Right atrium auricular region (tissue), 2 donors: ENCODE data around the gene IER3IP1. TPM values are rescaled to one million over a fixed set of nuclear protein-coding genes. Genes with fewer than 3 reads are reported as not detected.

ENCODE experiments used
- DNase-seq: peaks from one replicate; pipeline ENCODE4 v3.0.0-alpha.2; 2019; ENCODE audit warnings: low spot score
- H3K27ac ChIP-seq, 2 donors: fragments of 200-600 bp; sonication (generic); 1 replicate in 1 of 2; 2 replicates in 1 of 2; pipeline ENCODE4 v1.5.1; 2016 to 2019
- H3K27me3 ChIP-seq, 2 donors: fragments of 200-600 bp; sonication (generic); one replicate each; pipeline versions ENCODE4 v1.5.1 to v1.6.0; 2017 to 2019
- H3K36me3 ChIP-seq: fragments of 200-600 bp; sonication (generic); one replicate; pipeline ENCODE4 v1.5.1; 2016
- H3K4me1 ChIP-seq, 2 donors: fragments of 200-600 bp; sonication (generic); one replicate each; pipeline versions ENCODE4 v1.5.1 to v1.6.0; 2017 to 2019
- H3K4me3 ChIP-seq, 2 donors: fragments of 200-600 bp; sonication (generic); 1 replicate in 1 of 2; 2 replicates in 1 of 2; pipeline ENCODE4 v1.5.1; 2017 to 2019; ENCODE audit warnings: mild to moderate bottlenecking in 1 of 2, moderate library complexity in 1 of 2
- H3K9me3 ChIP-seq, 2 donors: fragments of 200-600 bp; sonication (generic); one replicate each; pipeline ENCODE4 v1.5.1; 2019
- CTCF ChIP-seq, 2 donors: fragments of 200-600 bp; sonication (generic); IDR thresholded peaks; one replicate each; pipeline ENCODE4 v1.5.1; 2019; ENCODE audit warnings: antibody characterized with exemption in 2 of 2
- total RNA-seq, 2 donors: library from RNA; depleted of rRNA; stranded (reverse); fragments of >200 nt; gene quantifications; one replicate each; pipeline ENCODE4 v1.1.0, GENCODE V29; 2016

The IER3IP1 gene
- total RNA-seq, 2 donors from 2014 or later: 9.7 to 15.5 TPM

DNA sequence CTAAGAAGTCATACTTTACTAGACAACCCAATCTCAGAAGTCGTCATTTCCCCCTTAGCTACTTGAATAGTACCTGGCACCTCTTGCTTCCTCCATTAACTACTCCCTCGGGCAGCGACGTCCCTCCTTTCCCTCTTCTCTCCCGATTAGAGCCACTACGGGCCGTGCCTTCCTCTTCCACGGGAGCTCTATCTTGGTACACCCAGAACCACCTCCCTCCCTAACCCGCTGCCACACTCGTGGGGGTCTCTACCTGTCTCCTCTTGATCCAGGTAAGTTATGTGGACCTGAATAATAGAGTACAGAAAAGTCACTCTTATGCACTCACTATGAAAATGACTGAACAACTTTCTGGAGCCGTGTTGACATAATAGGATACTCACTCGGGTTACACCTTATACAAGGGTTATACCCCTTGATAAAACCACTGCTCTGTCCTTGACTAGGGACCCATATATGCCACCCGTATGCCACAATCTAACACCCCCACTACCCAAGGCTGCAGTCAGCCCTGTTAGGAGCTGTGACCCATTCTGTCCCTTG, 25.3 kb downstream of the IER3IP1 start:
- Histone ChIP-seq H3K4me1 (peaks cover 0 to 22% of the 10 kb centered on the region in 2 donors), H3K4me3 (peak overlapping the region; percentile 77 to 80), H3K27me3 (no peaks in the 10 kb centered on the region), H3K27ac (peak overlapping the region; percentile 92 to 96), H3K36me3 (no peaks in the 10 kb centered on the region), H3K9me3 (no peaks in the 10 kb centered on the region)
- no peak for DNase-seq
- TF ChIP-seq CTCF (IDR thresholded peaks at IDR 0.05): no peak

DNA sequence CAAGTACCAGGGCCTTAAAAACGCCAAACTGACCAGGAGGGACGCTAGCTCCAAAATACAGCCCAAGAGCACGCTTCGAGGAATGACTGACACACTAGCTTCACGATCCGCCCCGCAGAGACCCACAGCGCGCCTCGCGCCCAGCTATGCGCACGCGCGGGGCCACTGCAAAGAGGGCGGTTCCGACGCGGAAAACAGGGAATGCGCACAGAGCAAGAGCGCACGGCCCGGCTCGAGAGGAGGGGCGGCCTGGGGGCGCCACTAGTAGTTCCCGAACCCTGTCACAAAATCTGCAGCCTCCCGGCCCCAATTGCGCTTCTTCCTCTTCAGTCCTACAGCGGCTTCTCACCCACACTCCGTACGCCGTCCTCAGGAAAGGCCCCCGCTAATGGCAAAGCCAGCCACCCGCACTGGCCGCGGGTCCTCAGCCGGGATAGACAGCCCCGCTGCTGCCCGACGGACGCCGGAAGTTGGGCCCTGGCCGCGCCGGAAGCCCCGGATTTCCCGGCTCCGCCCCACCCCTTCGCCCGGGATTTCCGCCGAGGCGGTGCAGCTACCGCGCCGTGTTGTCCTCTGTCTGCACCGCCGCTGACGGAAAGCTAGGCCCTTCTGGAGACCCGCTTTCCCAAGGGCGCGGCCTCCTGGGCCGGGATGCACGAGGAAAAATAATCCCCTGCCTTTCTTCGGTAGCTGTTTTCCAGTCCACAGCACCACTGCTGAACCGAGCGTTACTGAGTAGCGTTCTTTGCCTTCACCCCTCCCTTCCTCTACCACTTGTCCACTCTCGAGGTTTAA, 25.9 kb downstream of the IER3IP1 start, which contains the start of gene HDHD2:
HDHD2 (minus strand) TSS at position 472 of the 795 bp plus-strand sequence. CDS start 14,061 bp downstream, outside the sequence.
- H3K27ac ChIP-seq: peak within 1 kb of the TSS; percentile 92 to 96
- H3K9me3 ChIP-seq: no peaks in the 10 kb centered on the region
- peak in 1 of 2 donors; percentile 39 for TF ChIP-seq CTCF (IDR thresholded peaks at IDR 0.05)
- H3K4me1 ChIP-seq: peaks cover 0 to 22% of the 10 kb centered on the region in 2 donors
- H3K36me3 ChIP-seq: no peaks in the 10 kb centered on the region
- H3K4me3 ChIP-seq: peak within 1 kb of the TSS; percentile 77 to 80
- DNase-seq: peak; percentile 80
- H3K27me3 ChIP-seq: no peaks in the 10 kb centered on the region

GRCh38 chr18:47149457-47150028, 26.6 kb downstream of the IER3IP1 start:
- Histone ChIP-seq H3K36me3 (no peaks in the 10 kb centered on the region), H3K4me1 (peaks cover 0 to 22% of the 10 kb centered on the region in 2 donors), H3K27me3 (no peaks in the 10 kb centered on the region), H3K27ac (peak overlapping the region; percentile 92 to 96), H3K4me3 (peak overlapping the region; percentile 77 to 80), H3K9me3 (no peaks in the 10 kb centered on the region)
- DNase-seq: no peak
- no peak for TF ChIP-seq CTCF (IDR thresholded peaks at IDR 0.05)

GRCh38 chr18:47146206-47146605, 30.0 kb downstream of the IER3IP1 start:
- Histone ChIP-seq H3K4me3 (no peak overlapping the region), H3K27me3 (no peaks in the 10 kb centered on the region), H3K27ac (no peak overlapping the region), H3K4me1 (peaks cover 0 to 26% of the 10 kb centered on the region in 2 donors), H3K9me3 (no peaks in the 10 kb centered on the region), H3K36me3 (no peaks in the 10 kb centered on the region)
- DNase-seq: no peak
- no peak for TF ChIP-seq CTCF (IDR thresholded peaks at IDR 0.05)

- Histone ChIP-seq H3K4me1 (peaks cover 0 to 14% of the 10 kb centered on the region in 2 donors), H3K36me3 (no peaks in the 10 kb centered on the region), H3K27me3 (no peaks in the 10 kb centered on the region), H3K4me3 (no peak overlapping the region), H3K9me3 (no peaks in the 10 kb centered on the region), H3K27ac (peak overlapping the region in 1 of 2 donors; percentile 19)
- no peak for TF ChIP-seq CTCF (IDR thresholded peaks at IDR 0.05)
- DNase-seq: no peak
Observed at GRCh38 chr18:47143899-47144485, 32.2 kb downstream of the IER3IP1 start.
